Mesenchymal stem cell (in vitro differentiated cells and primary cell): ENCODE measurements around the gene BAIAP2.
A peak's percentile ranks its signal among the peaks of the same experiment; 100 is the strongest.

Source experiments
- DNase-seq: peaks from one replicate; pipeline ENCODE4 v3.0.0-alpha.2; 2013
- H2AFZ ChIP-seq: one replicate; pipeline ENCODE4 v1.6.1; 2013; ENCODE audit warnings: low read depth, mild to moderate bottlenecking, control low read depth, inconsistent platforms, low read length, moderate library complexity
- H2AK5ac ChIP-seq: 2 replicates; pipeline ENCODE4 v1.6.1; 2013; ENCODE audit warnings: low read length, moderate library complexity, mild to moderate bottlenecking, inconsistent platforms; ENCODE audit not compliant: severe bottlenecking
- H2BK120ac ChIP-seq: one replicate; pipeline ENCODE4 v1.6.1; 2013; ENCODE audit warnings: low read depth, mild to moderate bottlenecking, inconsistent platforms, low read length, moderate library complexity
- H2BK12ac ChIP-seq, 2 experiments: one replicate each; pipeline ENCODE4 v1.6.1; 2013; ENCODE audit warnings: inconsistent platforms in 2 of 2, low read length in 2 of 2, mild to moderate bottlenecking in 2 of 2, moderate library complexity in 2 of 2, control low read depth in 1 of 2
- H2BK15ac ChIP-seq: one replicate; pipeline ENCODE4 v1.6.1; 2013; ENCODE audit warnings: mild to moderate bottlenecking, low read depth, inconsistent platforms; ENCODE audit not compliant: poor library complexity, severe bottlenecking
- H2BK5ac ChIP-seq: 2 replicates; pipeline ENCODE4 v1.6.1; 2013; ENCODE audit warnings: low read depth, mild to moderate bottlenecking, low read length, control low read depth, inconsistent platforms; ENCODE audit not compliant: poor library complexity, severe bottlenecking
- H3K14ac ChIP-seq, 2 experiments: one replicate each; pipeline ENCODE4 v1.6.1; 2013; ENCODE audit warnings: inconsistent platforms in 2 of 2, low read length in 2 of 2, control low read depth in 1 of 2, mild to moderate bottlenecking in 1 of 2, moderate library complexity in 1 of 2
- H3K18ac ChIP-seq, 2 experiments: one replicate each; pipeline ENCODE4 v1.6.1; 2013; ENCODE audit warnings: inconsistent platforms in 2 of 2, low read length in 2 of 2, control low read depth in 1 of 2, low read depth in 1 of 2, mild to moderate bottlenecking in 1 of 2
- H3K23ac ChIP-seq, 2 experiments: one replicate each; pipeline ENCODE4 v1.6.1; 2013; ENCODE audit warnings: inconsistent platforms in 2 of 2, low read length in 2 of 2, mild to moderate bottlenecking in 2 of 2, moderate library complexity in 2 of 2, control low read depth in 1 of 2
- H3K27ac ChIP-seq: 2 replicates; pipeline ENCODE4 v1.5.1; 2013; ENCODE audit warnings: mild to moderate bottlenecking, moderate library complexity, low read length, control low read depth, inconsistent platforms; ENCODE audit not compliant: poor library complexity, severe bottlenecking
- H3K27me3 ChIP-seq, 2 experiments: 2 replicates each; pipeline versions ENCODE4 v1.6.1 to v1.7.0; 2013; ENCODE audit warnings: low read length in 2 of 2, mild to moderate bottlenecking in 2 of 2, moderate library complexity in 2 of 2, control low read depth in 1 of 2, inconsistent platforms in 1 of 2; ENCODE audit not compliant: control insufficient read depth in 1 of 2, insufficient read depth in 1 of 2
- H3K36me3 ChIP-seq, 2 experiments: 2 replicates each; pipeline versions ENCODE4 v1.6.1 to v1.7.0; 2013; ENCODE audit warnings: low read length in 2 of 2, control low read depth in 1 of 2, inconsistent platforms in 1 of 2, low read depth in 1 of 2, mild to moderate bottlenecking in 1 of 2; ENCODE audit not compliant: insufficient read depth in 2 of 2, control insufficient read depth in 1 of 2
- H3K4ac ChIP-seq, 2 experiments: one replicate each; pipeline ENCODE4 v1.6.1; 2013; ENCODE audit warnings: inconsistent platforms in 2 of 2, low read length in 2 of 2, mild to moderate bottlenecking in 2 of 2, moderate library complexity in 2 of 2, control low read depth in 1 of 2, low read depth in 1 of 2
- H3K4me1 ChIP-seq: 2 replicates; pipeline ENCODE4 v1.6.1; 2013; ENCODE audit warnings: low read depth, low read length, control low read depth; ENCODE audit not compliant: control insufficient read depth, insufficient read depth
- H3K4me2 ChIP-seq: 2 replicates; pipeline ENCODE4 v1.6.1; 2013; ENCODE audit warnings: low read length, mild to moderate bottlenecking, inconsistent platforms; ENCODE audit not compliant: poor library complexity, severe bottlenecking
- H3K4me3 ChIP-seq, 2 experiments: 2 replicates each; pipeline versions ENCODE4 v1.5.1 to v1.7.0; 2013; ENCODE audit warnings: low read length in 2 of 2, mild to moderate bottlenecking in 2 of 2, control low read depth in 1 of 2, low read depth in 1 of 2; ENCODE audit not compliant: insufficient read depth in 1 of 2
- H3K79me1 ChIP-seq: replicated peaks from 2 replicates; pipeline ENCODE4 v1.6.1; 2013; ENCODE audit warnings: mild to moderate bottlenecking, control low read depth, low read length, inconsistent platforms; ENCODE audit not compliant: poor library complexity, severe bottlenecking
- H3K9ac ChIP-seq: 2 replicates; pipeline ENCODE4 v1.7.0; 2013; ENCODE audit warnings: mild to moderate bottlenecking, low read length, moderate library complexity
- H3K9me3 ChIP-seq: 2 replicates; pipeline ENCODE4 v1.7.0; 2013; ENCODE audit warnings: mild to moderate bottlenecking, low read length; ENCODE audit not compliant: control insufficient read depth
- H4K8ac ChIP-seq: one replicate; pipeline ENCODE4 v1.6.1; 2013; ENCODE audit warnings: inconsistent platforms, mild to moderate bottlenecking, low read length, moderate library complexity
- H4K91ac ChIP-seq: one replicate; pipeline ENCODE4 v1.6.1; 2013; ENCODE audit warnings: mild to moderate bottlenecking, low read length, inconsistent platforms
- WGBS: methylation state at CpG from one replicate; pipeline ENCODE4 v1.1.7; 2013; ENCODE audit warnings: mixed read lengths; 5-methylcytosine and 5-hydroxymethylcytosine counted together

Gene BAIAP2

DNA sequence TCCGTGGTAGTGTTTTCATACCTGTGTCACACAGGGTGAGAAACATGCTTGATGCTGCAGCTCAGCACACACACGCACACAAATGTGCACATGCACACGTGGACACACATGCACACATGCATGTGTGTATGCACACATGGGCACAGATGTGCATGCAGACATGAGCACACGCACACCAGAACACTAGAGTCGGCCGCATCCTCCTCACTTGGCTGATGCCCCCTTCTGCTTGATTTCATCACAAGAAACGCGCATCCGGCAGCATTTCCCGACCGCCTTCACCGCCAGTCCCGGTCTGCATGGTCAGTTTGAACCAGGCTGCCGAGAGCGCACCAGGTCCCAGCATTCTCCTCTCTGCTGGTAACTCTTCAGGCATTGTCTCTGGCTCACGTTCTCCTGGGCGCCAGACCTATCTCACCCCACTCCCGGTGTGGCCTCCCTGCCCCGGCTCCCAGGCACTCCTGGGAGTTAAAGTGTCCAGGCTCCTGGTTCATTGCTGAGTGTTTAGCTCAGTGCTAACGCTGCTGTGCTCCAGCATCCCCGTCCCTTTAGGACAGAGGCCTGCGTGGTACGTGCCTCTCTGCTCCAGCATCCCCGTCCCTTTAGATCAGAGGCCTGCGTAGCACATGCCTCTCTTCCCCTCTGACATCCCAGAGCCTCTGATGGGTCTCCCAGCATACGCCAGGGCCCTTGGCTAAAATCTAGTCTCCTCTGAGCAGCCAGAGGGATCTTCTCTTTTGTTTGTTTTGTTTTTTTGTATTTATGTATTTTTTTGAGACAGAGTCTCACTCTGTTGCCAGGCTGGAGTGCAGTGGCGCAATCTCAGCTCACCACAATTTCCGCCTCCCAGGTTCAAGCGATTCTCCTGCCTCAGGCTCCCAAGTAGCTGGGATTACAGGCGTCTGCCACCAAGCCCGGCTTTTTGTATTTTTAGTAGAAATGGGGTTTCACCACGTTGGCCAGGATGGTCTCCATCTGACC is 16.0 kb downstream of the BAIAP2 start:
- Histone ChIP-seq H3K23ac (no peak overlapping the region), H3K9ac (no peak overlapping the region), H3K4me1 (peaks cover 71% of the 10 kb centered on the region), H3K18ac (peak overlapping the region; percentile 49 to 55), H3K4ac (peak overlapping the region in 1 of 2 experiments; percentile 9), H3K9me3 (no peaks in the 10 kb centered on the region), H3K79me1 (peaks cover 15% of the 10 kb centered on the region), H3K27ac (peak overlapping the region; percentile 98), H3K27me3 (no peaks in the 10 kb centered on the region), H2BK5ac (peak overlapping the region; percentile 63), H2AFZ (no peak overlapping the region), H4K91ac (peak overlapping the region; percentile 2), H2BK120ac (no peak overlapping the region), H3K14ac (no peak overlapping the region), H4K8ac (peak overlapping the region; percentile 2), H3K4me2 (no peak overlapping the region), H2AK5ac (peak overlapping the region; percentile 81), H3K36me3 (peaks cover under 1 to 53% of the 10 kb centered on the region in 2 experiments), H2BK15ac (peak overlapping the region; percentile 9), H2BK12ac (no peak overlapping the region), H3K4me3 (no peak overlapping the region)
- WGBS: 84% methylated on average over 32 of the region's 32 CpGs
- peak; percentile 80 for DNase-seq

DNA sequence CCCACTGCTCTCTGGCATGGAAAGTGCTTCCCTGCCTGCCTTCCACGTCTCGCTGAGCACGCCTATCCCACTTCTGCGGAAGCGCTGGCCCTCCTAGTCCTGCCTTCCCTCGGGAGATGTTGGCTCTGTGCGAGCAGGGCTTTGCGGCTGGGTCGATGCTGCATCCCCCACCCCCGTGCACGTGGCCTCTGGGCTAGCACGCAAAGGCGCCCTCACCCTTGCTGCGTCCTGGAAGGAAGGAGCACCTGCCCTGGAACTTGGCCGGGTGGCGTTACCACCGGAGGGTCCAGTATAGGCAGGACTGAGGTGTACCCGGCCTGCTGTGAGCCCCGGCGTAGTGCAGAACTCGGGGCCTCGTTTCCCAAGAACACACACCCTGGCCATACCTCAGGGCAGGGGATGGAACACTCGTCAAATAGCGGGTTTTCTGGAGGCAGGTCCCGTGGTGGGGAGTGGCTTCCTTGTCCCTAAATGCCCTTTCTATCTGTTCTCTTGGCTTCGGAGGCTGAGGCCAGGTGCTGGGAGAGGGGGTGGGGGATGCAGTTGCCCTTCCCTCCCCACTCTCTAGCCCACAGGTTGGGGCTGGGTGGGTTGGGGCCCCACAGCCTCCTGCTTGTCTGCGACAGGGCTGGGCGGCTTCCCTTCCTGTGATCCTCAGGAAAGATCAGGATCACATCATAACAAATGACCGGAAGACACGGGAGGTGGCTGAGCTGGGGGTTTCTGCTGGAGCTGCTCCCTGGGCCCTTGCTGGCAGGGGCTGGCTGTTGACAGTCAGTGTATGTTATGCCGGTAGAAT is 17.4 kb downstream of the BAIAP2 start:
- H2AFZ ChIP-seq: no peak overlapping the region
- H2BK15ac ChIP-seq: no peak overlapping the region
- no peaks in the 10 kb centered on the region for H3K9me3 ChIP-seq
- H2AK5ac ChIP-seq: peak overlapping the region; percentile 38
- H2BK12ac ChIP-seq: peak overlapping the region; percentile 11 to 12
- H4K8ac ChIP-seq: peak overlapping the region; percentile 78
- no peaks in the 10 kb centered on the region for H3K27me3 ChIP-seq
- H3K36me3 ChIP-seq: peaks cover 5 to 49% of the 10 kb centered on the region in 2 experiments
- H2BK5ac ChIP-seq: peak overlapping the region; percentile 8
- H3K14ac ChIP-seq: peak overlapping the region in 1 of 2 experiments; percentile 2
- peak overlapping the region; percentile 23 for H3K27ac ChIP-seq
- no peak overlapping the region for H3K9ac ChIP-seq
- peaks cover 61% of the 10 kb centered on the region for H3K4me1 ChIP-seq
- H3K4me2 ChIP-seq: no peak overlapping the region
- no peak overlapping the region for H3K23ac ChIP-seq
- H3K18ac ChIP-seq: peak overlapping the region in 1 of 2 experiments; percentile 30
- peak overlapping the region; percentile 18 to 32 for H3K4ac ChIP-seq
- 77% methylated on average over 28 of the region's 31 CpGs for WGBS
- peaks cover 19% of the 10 kb centered on the region for H3K79me1 ChIP-seq
- no peak for DNase-seq
- peak overlapping the region; percentile 75 for H2BK120ac ChIP-seq
- H3K4me3 ChIP-seq: no peak overlapping the region
- peak overlapping the region; percentile 93 for H4K91ac ChIP-seq

DNA sequence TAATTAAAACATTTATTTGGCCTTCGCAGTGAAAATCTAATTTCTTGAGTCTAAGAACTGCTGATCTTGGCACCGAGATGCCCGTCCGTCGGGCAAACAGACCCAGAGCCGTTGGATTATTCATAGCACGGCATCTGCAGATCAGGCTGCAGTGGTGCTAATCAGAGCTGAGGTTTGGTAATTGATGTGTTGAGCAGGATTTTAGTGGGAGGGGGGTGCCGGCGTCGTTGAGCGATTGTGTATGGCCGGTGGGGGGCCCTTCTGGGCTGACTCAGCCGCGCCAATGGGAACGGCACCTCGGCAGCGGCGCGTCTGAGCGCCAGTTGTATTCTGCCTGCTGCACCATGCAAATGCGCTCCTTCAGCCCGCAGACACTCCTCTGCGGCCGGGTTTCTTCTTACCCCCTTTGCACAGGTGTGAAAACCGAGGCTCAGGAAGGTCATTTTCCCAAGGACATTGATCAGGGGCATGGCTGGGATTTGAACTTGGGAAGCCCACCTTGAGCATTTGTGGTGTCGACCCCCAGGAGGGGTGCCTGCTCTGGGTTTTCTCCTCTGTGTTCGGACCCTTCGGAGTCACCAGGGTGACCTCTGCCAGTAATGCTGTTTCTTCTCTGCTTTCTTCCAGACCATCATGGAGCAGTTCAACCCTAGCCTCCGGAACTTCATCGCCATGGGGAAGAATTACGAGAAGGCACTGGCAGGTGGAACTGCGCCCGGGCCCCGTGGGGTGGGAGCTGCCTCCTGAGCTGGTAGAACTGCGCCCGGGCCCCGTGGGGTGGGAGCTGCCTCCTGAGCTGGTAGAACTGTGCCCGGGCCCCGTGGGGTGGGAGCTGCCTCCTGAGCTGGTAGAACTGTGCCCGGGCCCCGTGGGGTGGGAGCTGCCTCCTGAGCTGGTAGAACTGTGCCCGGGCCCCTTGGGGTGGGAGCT is 18.4 kb downstream of the BAIAP2 start:
- Histone ChIP-seq H3K9ac (no peak overlapping the region), H3K18ac (no peak overlapping the region), H4K8ac (no peak overlapping the region), H3K27ac (no peak overlapping the region), H2BK12ac (no peak overlapping the region), H2BK5ac (no peak overlapping the region), H3K23ac (no peak overlapping the region), H3K4me2 (no peak overlapping the region), H2AFZ (no peak overlapping the region), H3K4me3 (no peak overlapping the region), H3K4ac (no peak overlapping the region), H3K27me3 (no peaks in the 10 kb centered on the region), H4K91ac (no peak overlapping the region), H3K79me1 (peaks cover 19% of the 10 kb centered on the region), H3K14ac (no peak overlapping the region), H2BK15ac (no peak overlapping the region), H3K9me3 (no peaks in the 10 kb centered on the region), H3K4me1 (peaks cover 55% of the 10 kb centered on the region), H2BK120ac (no peak overlapping the region), H2AK5ac (no peak overlapping the region), H3K36me3 (peaks cover 5 to 53% of the 10 kb centered on the region in 2 experiments)
- 93% methylated on average over 34 of the region's 42 CpGs for WGBS
- no peak for DNase-seq
